Liver (tissue), 3 donors: ENCODE results near the gene RAG2.

Source experiments
- CTCF ChIP-seq: fragments of 150-350 bp; IDR thresholded peaks from 2 replicates; pipeline ENCODE4 v1.5.1; 2017; ENCODE audit warnings: improper control_type of control experiment, low read depth, low read length; ENCODE audit not compliant: missing input control
- JUND ChIP-seq, 2 donors: IDR thresholded peaks; 2 replicates each; pipeline ENCODE4 v1.6.1; 2016; ENCODE audit warnings: antibody characterized with exemption in 2 of 2
- REST ChIP-seq: IDR thresholded peaks from 2 replicates; pipeline ENCODE4 v1.6.1; 2016; ENCODE audit warnings: antibody characterized with exemption, mild to moderate bottlenecking
- TAF1 ChIP-seq: conservative IDR thresholded peaks from 2 replicates; pipeline ENCODE4 v1.6.1; 2016; ENCODE audit warnings: antibody characterized with exemption, mild to moderate bottlenecking
- TF ChIP-seq, protein P1 (sequence below): IDR thresholded peaks from 2 replicates; pipeline ENCODE4 v1.6.1; 2016; ENCODE audit warnings: antibody characterized with exemption
- donor health status: healthy.
- donor health status: healthy.

GRCh38 chr11:36590513-36590912 lies 7.5 kb downstream of the RAG2 start:
- TF ChIP-seq, protein P1, sequence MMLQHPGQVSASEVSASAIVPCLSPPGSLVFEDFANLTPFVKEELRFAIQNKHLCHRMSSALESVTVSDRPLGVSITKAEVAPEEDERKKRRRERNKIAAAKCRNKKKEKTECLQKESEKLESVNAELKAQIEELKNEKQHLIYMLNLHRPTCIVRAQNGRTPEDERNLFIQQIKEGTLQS, result no peak
- TF ChIP-seq CTCF (no peak), REST (no peak), TAF1 (no peak), JUND (IDR thresholded peaks at IDR 0.05) (no peak)
